Coronary artery (tissue), 2 donors: Measurements from ENCODE around the gene GUCY2D.

Experiments
- DNase-seq: peaks from one replicate; pipeline ENCODE4 v3.0.0-alpha.2; 2017; ENCODE audit warnings: low spot score
- H3K27ac ChIP-seq, 2 donors: fragments of 200-600 bp; sonication (generic); one replicate each; pipeline ENCODE4 v1.5.1; 2016 to 2019
- H3K4me3 ChIP-seq: fragments of 200-600 bp; sonication (generic); 2 replicates; pipeline ENCODE4 v1.5.1; 2016; ENCODE audit warnings: mild to moderate bottlenecking, moderate library complexity
- CTCF ChIP-seq: fragments of 200-600 bp; sonication (generic); IDR thresholded peaks from one replicate; pipeline ENCODE4 v1.5.1; 2019; ENCODE audit warnings: antibody characterized with exemption

The GUCY2D gene

GRCh38 chr17:7992924-7993323 is 9.5 kb upstream of the GUCY2D start:
- H3K27ac ChIP-seq: no peak overlapping the region
- no peak for TF ChIP-seq CTCF

GRCh38 chr17:7993972-7994589 is 8.3 kb upstream of the GUCY2D start:
- H3K27ac ChIP-seq: no peak overlapping the region
- no peak for TF ChIP-seq CTCF
- no peak for DNase-seq
- no peak overlapping the region for H3K4me3 ChIP-seq

More at GRCh38 chr17:7992924-7993323, 9.5 kb upstream of the GUCY2D start:
- H3K4me3 ChIP-seq: no peak overlapping the region
- no peak for DNase-seq

GRCh38 chr17:7995724-7996123 is 6.7 kb upstream of the GUCY2D start:
- DNase-seq: no peak
- Histone ChIP-seq H3K4me3 (no peak overlapping the region), H3K27ac (no peak overlapping the region)
- TF ChIP-seq CTCF: no peak

GRCh38 chr17:7997186-7997585 is 5.2 kb upstream of the GUCY2D start:
- Histone ChIP-seq H3K4me3 (no peak overlapping the region), H3K27ac (no peak overlapping the region)
- TF ChIP-seq CTCF: no peak
- no peak for DNase-seq

GRCh38 chr17:8002721-8003593 is 542 bp downstream of the GUCY2D start:
- Histone ChIP-seq H3K4me3 (peak overlapping the region; percentile 64), H3K27ac (no peak overlapping the region)
- peak; percentile 69 for DNase-seq
- no peak for TF ChIP-seq CTCF

- Histone ChIP-seq H3K4me3 (peak overlapping the region; percentile 64), H3K27ac (no peak overlapping the region)
- peak; percentile 55 for DNase-seq
- no peak for TF ChIP-seq CTCF
These were observed 1.3 kb downstream of the GUCY2D start for GRCh38 chr17:8003594-8004181.
